Measurements from ENCODE around the gene TAS2R42.

DNA sequence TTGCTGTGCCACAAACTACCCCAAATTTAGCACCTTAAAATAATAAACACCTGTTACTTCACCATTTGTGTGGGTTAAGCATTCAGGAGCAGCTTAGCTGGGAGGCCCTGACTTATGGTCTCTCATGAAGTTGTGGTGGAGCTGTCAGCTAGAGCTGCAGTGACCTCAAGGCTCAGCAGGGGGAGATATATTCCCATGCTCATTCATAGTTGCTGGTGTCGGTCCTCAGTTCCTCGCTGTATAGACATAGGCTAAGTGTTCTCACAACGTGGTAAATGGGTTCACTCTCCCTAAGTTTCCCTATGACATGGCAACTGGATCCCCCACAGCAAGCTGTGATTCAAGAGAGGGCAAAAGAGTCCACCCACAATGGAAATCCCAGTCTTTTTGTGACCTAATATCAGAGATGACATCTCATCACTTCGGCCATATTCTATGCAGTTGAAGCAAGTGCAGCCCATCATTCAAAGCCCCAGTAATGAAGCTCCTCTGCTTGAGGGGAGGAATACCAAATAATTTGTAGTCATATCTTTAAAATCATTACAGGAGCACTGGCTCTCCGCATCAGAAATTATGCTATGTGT is 41.7 kb upstream of the TAS2R42 start:
- TF ChIP-seq CTCF (IDR thresholded peaks at IDR 0.05) (no peak), EZH2 (IDR thresholded peaks at IDR 0.05; ENCODE audit: borderline replicate concordance, insufficient read depth, low read depth, low read length, poor library complexity, severe bottlenecking) (no peak)

Data from B cell (primary cell).